GM10847 (cell line): ENCODE results near the gene COL1A2.

ENCODE experiments used
- POLR2A ChIP-seq: IDR thresholded peaks from 2 replicates; pipeline ENCODE4 v1.6.1; 2011; ENCODE audit not compliant: insufficient read length; ENCODE audit errors: extremely low read depth

Gene COL1A2

GRCh38 chr7:94434042-94434441 lies 39.3 kb downstream of the COL1A2 start:
- TF ChIP-seq POLR2A: no peak

DNA sequence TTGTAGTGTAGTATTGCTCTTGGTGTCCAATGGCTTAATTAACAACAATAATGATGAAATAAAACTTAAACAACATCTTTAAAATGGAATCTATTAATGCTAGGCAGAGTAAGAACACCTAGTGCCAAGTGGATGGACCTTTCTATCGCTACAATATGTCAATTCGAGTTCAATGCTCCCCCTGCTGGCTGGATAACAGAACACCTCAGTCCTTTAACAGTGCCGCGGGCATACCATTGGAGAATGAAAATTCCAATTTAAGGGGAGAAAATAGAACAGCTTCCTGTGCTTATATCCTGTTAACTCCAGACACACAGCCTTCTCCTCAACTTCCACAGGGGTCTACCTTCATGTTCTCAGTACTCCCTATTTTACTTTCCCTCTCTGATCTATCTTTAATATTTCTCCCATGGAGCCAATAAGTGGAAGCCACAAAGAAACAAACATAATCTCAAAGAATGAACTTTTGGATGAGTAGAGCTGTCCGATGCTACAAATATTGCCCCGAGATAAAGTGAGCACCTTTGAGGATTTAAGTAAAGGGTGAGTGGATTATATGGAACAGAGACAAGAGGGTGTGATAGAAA lies 41.4 kb downstream of the COL1A2 start:
- no peak for TF ChIP-seq POLR2A

GRCh38 chr7:94436700-94437099 lies 42.0 kb downstream of the COL1A2 start:
- no peak for TF ChIP-seq POLR2A

DNA sequence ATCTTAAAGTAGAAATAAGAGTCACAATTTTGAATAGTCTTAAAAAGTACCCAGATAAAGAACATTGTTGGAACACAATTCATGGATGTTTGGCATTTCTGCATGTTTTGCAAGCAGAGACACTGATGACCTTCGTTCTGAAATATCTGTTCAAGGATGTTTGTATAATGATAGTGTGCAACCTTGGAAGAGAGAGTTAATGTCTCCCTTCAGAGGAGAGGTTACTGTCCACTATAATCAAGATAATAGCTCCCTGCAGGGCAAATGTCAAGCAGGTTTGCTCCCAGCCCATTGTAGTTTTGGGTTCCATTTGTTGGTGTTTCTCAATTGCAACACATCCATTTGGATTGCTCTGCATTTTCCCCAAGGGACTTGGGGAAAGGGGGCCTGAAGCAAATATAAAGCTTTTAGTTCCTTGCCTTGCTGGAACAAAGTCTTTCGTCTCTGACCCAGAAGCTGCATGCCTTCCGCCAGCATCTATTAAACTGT lies 45.2 kb downstream of the COL1A2 start:
- no peak for TF ChIP-seq POLR2A

GRCh38 chr7:94440451-94441039 lies 45.9 kb downstream of the COL1A2 start:
- TF ChIP-seq POLR2A: no peak

- TF ChIP-seq POLR2A: no peak
Observed at GRCh38 chr7:94441138-94441537, 46.4 kb downstream of the COL1A2 start.

DNA sequence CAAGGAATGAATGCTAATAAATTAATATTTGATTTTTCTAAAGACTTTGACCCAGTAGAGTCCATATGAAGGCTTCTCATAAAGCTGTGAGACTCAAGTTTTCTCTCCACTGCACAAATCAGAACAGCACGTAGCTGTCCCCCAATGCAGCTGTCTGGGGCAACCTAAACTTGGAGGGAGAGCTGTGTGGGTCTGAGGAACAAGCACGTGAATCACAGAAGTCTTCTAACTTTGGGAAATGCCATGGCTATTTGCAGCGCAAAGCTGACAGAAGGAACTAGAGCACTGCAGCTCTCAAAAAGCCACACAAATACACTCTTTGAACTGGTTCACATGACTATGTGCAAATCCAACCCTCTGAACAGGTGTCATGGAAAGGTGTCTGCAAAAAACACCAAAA lies 47.9 kb downstream of the COL1A2 start:
- no peak for TF ChIP-seq POLR2A

DNA sequence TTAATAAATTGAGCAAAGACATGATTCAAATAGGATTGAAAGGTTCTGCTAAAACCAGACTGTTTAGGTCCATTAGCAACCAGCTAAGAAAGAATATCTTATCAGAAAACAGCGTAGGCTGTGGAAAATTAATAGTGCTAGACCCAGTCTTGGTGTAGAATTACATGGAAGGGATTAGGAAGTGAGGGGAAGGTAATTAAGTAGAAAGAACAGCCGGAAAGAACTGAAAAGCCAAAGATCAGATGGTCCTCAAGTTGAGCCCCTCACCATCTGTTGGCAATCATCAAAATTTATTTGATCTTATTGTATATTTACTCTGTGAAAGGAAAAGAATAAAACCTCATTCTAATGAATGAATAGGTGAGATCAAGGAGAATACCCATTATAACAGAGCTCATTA lies 50.1 kb downstream of the COL1A2 start:
- TF ChIP-seq POLR2A: no peak

DNA sequence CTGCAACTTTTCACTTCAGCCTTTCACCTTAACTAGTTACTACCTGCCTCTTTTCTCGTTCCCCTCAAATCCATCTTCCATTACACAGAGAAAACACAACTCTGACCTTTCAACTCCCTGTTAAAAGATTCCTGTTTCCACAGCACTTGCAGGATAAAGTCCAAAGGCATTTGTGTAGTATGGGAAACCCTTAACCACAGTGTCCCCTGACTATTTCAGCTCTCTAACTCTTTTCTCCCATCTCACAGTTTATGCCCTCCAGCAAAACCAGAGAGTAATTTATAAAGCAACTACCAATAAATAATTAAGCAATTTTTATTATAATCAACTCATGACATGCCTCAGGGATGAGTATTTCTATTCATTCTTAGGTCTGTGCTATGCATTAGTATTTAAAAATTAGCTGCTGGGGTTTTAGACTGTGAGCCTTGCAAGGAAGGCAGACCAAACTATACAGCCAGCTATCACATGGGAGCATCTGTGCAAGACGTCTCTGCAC lies 51.0 kb downstream of the COL1A2 start:
- TF ChIP-seq POLR2A: no peak

DNA sequence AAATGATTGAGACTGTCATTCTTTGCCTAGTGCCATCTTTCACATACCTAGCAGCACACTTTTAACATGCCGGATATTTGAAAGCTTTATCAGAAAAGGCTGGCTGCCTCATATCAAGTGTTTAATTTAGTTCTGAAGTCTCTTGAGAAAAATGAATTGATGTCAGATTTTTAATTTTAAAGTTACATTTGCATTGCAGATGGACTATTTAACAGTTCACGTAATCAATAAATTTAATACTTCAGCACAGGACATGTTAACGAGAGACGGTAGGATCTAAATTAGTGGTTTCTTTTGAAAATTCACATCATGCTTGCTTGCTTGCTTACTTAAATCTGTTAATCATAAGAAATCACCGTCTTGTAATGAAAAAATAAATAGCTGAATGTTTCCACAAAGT lies 51.6 kb downstream of the COL1A2 start:
- no peak for TF ChIP-seq POLR2A

DNA sequence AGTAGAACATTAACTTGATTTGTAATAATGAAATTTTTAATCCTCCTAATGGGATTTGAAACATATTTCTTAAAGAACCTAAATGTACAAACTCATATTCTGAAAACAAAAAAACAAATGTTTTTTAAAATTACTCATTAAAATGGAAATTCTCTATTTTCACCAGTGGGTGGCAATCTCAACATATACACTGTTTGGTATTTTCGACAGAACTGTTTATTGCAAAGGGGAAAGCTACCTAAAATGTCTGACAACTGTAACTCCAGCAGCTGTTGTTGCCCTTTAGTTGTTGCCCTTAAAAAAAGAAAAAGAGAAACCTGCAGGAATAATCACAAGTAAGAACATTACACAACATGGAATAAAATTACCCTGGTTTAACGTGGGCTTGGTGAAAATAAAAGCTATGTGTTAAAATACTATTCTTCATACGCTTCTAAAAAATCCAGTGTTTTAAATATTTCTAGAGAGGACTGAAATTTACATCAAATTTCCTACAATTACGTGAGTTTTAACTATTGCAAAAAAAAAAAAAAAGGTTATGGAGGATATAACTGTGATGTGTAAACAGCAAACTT lies 54.5 kb downstream of the COL1A2 start:
- TF ChIP-seq POLR2A: no peak

DNA sequence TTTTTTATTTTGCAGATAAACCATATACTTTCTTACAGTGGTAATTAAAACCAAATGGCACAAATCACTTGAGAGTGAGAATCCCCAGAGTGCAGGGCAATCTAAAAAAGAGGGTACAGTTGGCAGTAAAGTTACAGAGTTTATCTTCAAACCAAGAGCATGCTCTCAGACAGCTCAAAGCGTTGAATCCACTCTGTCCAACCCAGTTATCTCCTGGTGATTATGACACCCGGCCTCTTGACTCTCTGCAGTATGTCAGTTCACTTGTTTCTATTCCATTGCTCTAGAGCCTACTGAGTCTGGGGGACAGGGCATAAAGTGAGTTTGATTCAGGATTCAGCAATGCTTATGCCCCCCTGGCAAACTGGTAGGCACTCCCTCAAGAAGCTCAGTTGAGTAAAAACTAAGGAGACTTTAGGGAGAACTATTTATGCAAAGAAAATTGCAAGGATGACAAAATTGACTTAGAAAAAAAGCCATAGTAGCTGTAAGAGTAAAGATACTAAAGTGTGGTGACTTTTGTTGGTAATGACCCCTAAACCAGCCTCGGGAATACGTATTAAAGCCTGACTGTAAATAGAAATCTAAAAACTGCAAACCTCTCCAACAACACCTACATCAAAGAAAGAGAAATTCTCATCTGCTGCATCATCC lies 55.5 kb downstream of the COL1A2 start:
- no peak for TF ChIP-seq POLR2A

DNA sequence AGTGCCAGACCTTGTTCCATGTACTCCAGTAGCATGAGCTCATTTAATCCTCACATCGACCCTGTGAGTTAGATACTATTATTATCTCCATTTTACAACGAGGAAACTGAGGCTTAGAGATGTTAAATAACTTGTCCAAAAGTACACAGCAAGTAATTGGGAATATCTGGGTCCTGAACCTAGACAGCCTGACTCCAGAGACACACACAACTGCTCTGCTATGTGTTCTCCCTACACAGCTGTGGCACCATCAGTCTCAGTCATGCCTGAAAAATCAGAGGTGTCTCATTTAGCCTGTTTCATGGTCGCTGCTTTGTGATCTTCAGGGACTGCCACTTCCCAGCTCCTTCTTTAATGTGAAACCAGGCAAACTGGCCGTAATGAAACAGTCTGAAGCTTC lies 56.5 kb downstream of the COL1A2 start:
- TF ChIP-seq POLR2A: no peak

GRCh38 chr7:94452239-94452638 lies 57.5 kb downstream of the COL1A2 start:
- no peak for TF ChIP-seq POLR2A

DNA sequence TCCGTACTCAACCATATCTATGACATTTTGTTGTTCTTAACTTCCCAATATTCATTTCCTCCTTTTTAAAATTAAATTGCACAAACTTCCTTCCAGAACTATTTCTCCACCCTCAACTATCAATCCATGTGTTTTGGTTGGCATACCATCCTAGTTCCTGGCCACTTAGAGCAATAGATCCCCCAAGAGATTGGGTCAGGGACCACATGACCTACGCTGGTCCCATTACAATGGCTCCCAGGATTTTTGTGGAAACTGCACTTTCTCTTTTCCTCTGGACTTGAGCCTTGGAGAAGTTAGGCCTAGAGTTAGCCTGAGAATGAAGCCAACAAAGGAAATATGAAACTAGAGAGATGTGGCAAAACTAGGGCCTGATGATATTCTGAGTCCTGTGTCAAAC lies 59.2 kb downstream of the COL1A2 start:
- TF ChIP-seq POLR2A: no peak

GRCh38 chr7:94458041-94458440 lies 63.3 kb downstream of the COL1A2 start:
- TF ChIP-seq POLR2A: no peak

GRCh38 chr7:94466516-94466915 lies 71.8 kb downstream of the COL1A2 start:
- TF ChIP-seq POLR2A: no peak

GRCh38 chr7:94471604-94472003 lies 76.9 kb downstream of the COL1A2 start:
- no peak for TF ChIP-seq POLR2A
